ENCODE results near the gene UGCG. TPM values are rescaled to one million over a fixed set of nuclear protein-coding genes. Genes with fewer than 3 reads are reported as not detected.

Gene UGCG
- total and polyA plus RNA-seq, 2 of the 8 experiments (the other 6 are each of a cell fraction or from before 2014, with no cell fraction given) = 14.9 to 34.0 TPM

- Histone ChIP-seq H3K27me3 (replicated peaks in 1 of 4; ENCODE audit: control insufficient read depth in 3 of 4, extremely low read depth in 1 of 4, insufficient read depth in 3 of 4, low read length in 3 of 4) (no peaks in the 10 kb centered on the region), H3K9me3 (ENCODE audit: insufficient read depth in 2 of 2, low read depth in 1 of 2, low read length in 1 of 2) (no peaks in the 10 kb centered on the region), H2BK20ac (ENCODE audit: low read length) (no peak overlapping the region), H2BK15ac (ENCODE audit: low read length) (no peak overlapping the region), H3K23ac (ENCODE audit: insufficient read length) (no peak overlapping the region), H3K79me2 (ENCODE audit: control insufficient read depth in 1 of 2, insufficient read depth in 2 of 2, low read length in 2 of 2) (no peaks in the 10 kb centered on the region), H3K4me1 (replicated peaks in 1 of 4; ENCODE audit: control insufficient read depth in 3 of 4, insufficient read depth in 4 of 4, low read length in 3 of 4) (peaks cover 0 to 4% (median 1%) of the 10 kb centered on the region in 4 experiments; a peak in 3 of 7 replicates), H3K4me3 (ENCODE audit: extremely low read depth in 1 of 4, insufficient read depth in 2 of 4, low read depth in 3 of 4, low read length in 4 of 4) (no peak overlapping the region), H4K8ac (ENCODE audit: extremely low read depth, insufficient read depth, low read length) (no peak overlapping the region), H3K9ac (replicated peaks in 1 of 4; ENCODE audit: extremely low read depth in 1 of 4, low read depth in 3 of 4, low read length in 3 of 4) (no peak overlapping the region), H3K27ac (ENCODE audit: low read depth, low read length) (no peak overlapping the region), H3K36me3 (ENCODE audit: control insufficient read depth in 2 of 4, insufficient read depth in 4 of 4, low read length in 3 of 4) (no peaks in the 10 kb centered on the region), H2AFZ (ENCODE audit: low read length) (no peak overlapping the region), H3K4me2 (ENCODE audit: insufficient read depth in 1 of 2, low read depth in 2 of 2, low read length in 2 of 2) (no peak overlapping the region), H3K14ac (ENCODE audit: insufficient read length) (no peak overlapping the region), H3K79me1 (ENCODE audit: low read depth, low read length) (no peaks in the 10 kb centered on the region), H3K56ac (replicated peaks; ENCODE audit: insufficient read length, low read depth, low read length) (no peak overlapping the region), H2AK5ac (ENCODE audit: low read depth, low read length) (no peak overlapping the region), H4K5ac (ENCODE audit: insufficient read length, low read depth, low read length) (no peak overlapping the region), H2BK12ac (ENCODE audit: low read depth, low read length) (no peak overlapping the region), H3K23me2 (ENCODE audit: low read depth, low read length) (no peaks in the 10 kb centered on the region), H2BK120ac (replicated peaks; ENCODE audit: low read depth, low read length) (no peak overlapping the region), H2BK5ac (ENCODE audit: low read depth, low read length) (no peak overlapping the region), H3K4ac (replicated peaks; ENCODE audit: insufficient read length, low read depth, low read length) (no peak overlapping the region), H4K20me1 (replicated peaks in 1 of 2; ENCODE audit: control insufficient read depth in 1 of 2, insufficient read depth in 2 of 2, low read length in 2 of 2) (no peaks in the 10 kb centered on the region), H4K91ac (replicated peaks; ENCODE audit: insufficient read length, low read length) (no peak overlapping the region), H3K18ac (ENCODE audit: extremely low read depth, low read length) (no peak overlapping the region)
- ChIA-PET CTCF (ENCODE audit: partially characterized antibody) (interaction anchor here (1.4 kb wide), 1 partner anchor 8 kb away, joined by 4 read pairs; no protein-coding TSS in a partner anchor), POLR2A (ENCODE audit: partially characterized antibody) (no interaction called here)
- 94% methylated on average over 3 of the region's 3 CpGs; no CpG with 5 or more reads in 1 of the 2 experiments for whole genome bisulfite sequencing, 2 experiments (ENCODE audit: extremely low coverage in 1 of 2, insufficient coverage in 1 of 2, insufficient read length in 1 of 2, insufficient replicate concordance in 2 of 2, low coverage in 1 of 2, low lambda C conversion rate in 2 of 2, missing lambda C conversion rate in 1 of 2)
- DNase-seq (ENCODE audit: low read depth in 1 of 2, low spot score in 2 of 2) (no peak), FAIRE-seq (no peak)
- TF ChIP-seq EGR1 (IDR thresholded peaks at IDR 0.05; ENCODE audit: borderline replicate concordance, low read depth, low read length) (no peak), RFX5 (IDR thresholded peaks at IDR 0.05; ENCODE audit: borderline replicate concordance, low read depth, low read length) (no peak), SRF (IDR thresholded peaks at IDR 0.05; ENCODE audit: low read depth, low read length) (no peak), EZH2 (IDR thresholded peaks at IDR 0.05; ENCODE audit: low read depth, low read length, severe bottlenecking) (no peak), RAD21 (IDR thresholded peaks at IDR 0.05 in 1 of 2, conservative IDR thresholded peaks at IDR 0.05 in 1 of 2; ENCODE audit: low read depth in 2 of 2, low read length in 2 of 2) (no peak), CBX8 (IDR thresholded peaks at IDR 0.05; ENCODE audit: borderline replicate concordance, low read depth, low read length) (no peak), RBBP5 (IDR thresholded peaks at IDR 0.05; ENCODE audit: borderline replicate concordance, low read depth, low read length) (no peak), CTBP2 (IDR thresholded peaks at IDR 0.05; ENCODE audit: borderline replicate concordance, insufficient read depth, insufficient read length, low read length) (no peak), TAF1 (IDR thresholded peaks at IDR 0.05; ENCODE audit: low read depth, low read length) (no peak), SIX5 (IDR thresholded peaks at IDR 0.05; ENCODE audit: low read depth, low read length) (no peak), SP4 (IDR thresholded peaks at IDR 0.05; ENCODE audit: low read length) (no peak), SP1 (IDR thresholded peaks at IDR 0.05; ENCODE audit: low read depth, low read length) (no peak)
Measured at GRCh38 chr9:111870774-111871498, 25.7 kb upstream of the UGCG start.

Measured in H1 (cell line).